GM12874 (cell line): ENCODE results near the gene TNFRSF8.

Experiments used
- CTCF ChIP-seq: IDR thresholded peaks from 2 replicates; pipeline ENCODE4 v1.5.1; 2011; ENCODE audit warnings: low read depth, mild to moderate bottlenecking, control low read depth, low read length, moderate library complexity; ENCODE audit not compliant: insufficient read depth

TNFRSF8 gene

GRCh38 chr1:12032161-12032621, 30.9 kb upstream of the TNFRSF8 start:
- no peak for TF ChIP-seq CTCF

GRCh38 chr1:12034381-12034801, 28.7 kb upstream of the TNFRSF8 start:
- TF ChIP-seq CTCF = no peak

GRCh38 chr1:12035312-12035711, 27.8 kb upstream of the TNFRSF8 start:
- no peak for TF ChIP-seq CTCF

GRCh38 chr1:12037486-12038355, 25.4 kb upstream of the TNFRSF8 start:
- no peak for TF ChIP-seq CTCF

- no peak for TF ChIP-seq CTCF
Measured at GRCh38 chr1:12038356-12039163, 24.5 kb upstream of the TNFRSF8 start.

GRCh38 chr1:12039164-12039525, 24.0 kb upstream of the TNFRSF8 start:
- no peak for TF ChIP-seq CTCF

- no peak for TF ChIP-seq CTCF
Measured at GRCh38 chr1:12040457-12041051, 22.5 kb upstream of the TNFRSF8 start.
